Right lobe of liver (tissue), 4 donors: ENCODE results near the gene PGP.

Experiments used
- CTCF ChIP-seq, 4 donors: fragments of 200-600 bp in 3 of 4; fragments of 450-650 bp in 1 of 4; IDR thresholded peaks; one replicate each; pipeline versions ENCODE4 v1.5.1 to v1.8.0; 2016 to 2022; ENCODE audit warnings: antibody characterized with exemption in 4 of 4, mild to moderate bottlenecking in 2 of 4
- POLR2A ChIP-seq: fragments of 450-650 bp; IDR thresholded peaks from one replicate; pipeline ENCODE4 v1.6.1; 2017; ENCODE audit warnings: antibody characterized with exemption, mild to moderate bottlenecking
- donor health status: DM: no; HTN: no; CAD: no.
- donor health status: DM: no; HTN: no; CAD: no.
- donor health status: DM: no; HTN: yes; CAD: no.

- TF ChIP-seq CTCF (IDR thresholded peaks at IDR 0.05) (no peak), POLR2A (no peak)
Measured at GRCh38 chr16:2226918-2227317, 12.3 kb upstream of the PGP start.
